Progenitor cell of endocrine pancreas (in vitro differentiated cells): Measurements from ENCODE around the gene DPYSL5. TPM values are rescaled to one million over a fixed set of nuclear protein-coding genes. Genes with fewer than 3 reads are reported as not detected.
"Not testable (repeated sequence)": the region's sequence is repeated elsewhere in the genome, so short reads cannot be mapped to it uniquely, and the experiment has no call there.

Experiments used
- DNase-seq: peaks from one replicate; pipeline ENCODE4 v3.0.0; 2021; ENCODE audit warnings: low spot score; ENCODE audit not compliant: unreplicated experiment
- H3K27ac Mint-ChIP-seq: 2 replicates; pipeline ENCODE4 v1.8.0; 2021; ENCODE audit warnings: mild to moderate bottlenecking, moderate library complexity, mixed read lengths
- H3K27me3 Mint-ChIP-seq: 2 replicates; pipeline ENCODE4 v1.8.0; 2021; ENCODE audit warnings: mixed read lengths
- H3K36me3 Mint-ChIP-seq: 2 replicates; pipeline ENCODE4 v1.8.0; 2022; ENCODE audit warnings: mixed read lengths; ENCODE audit not compliant: insufficient read depth
- H3K4me1 Mint-ChIP-seq: 2 replicates; pipeline ENCODE4 v1.8.0; 2021; ENCODE audit warnings: low read depth, mixed read lengths
- H3K4me3 Mint-ChIP-seq: 2 replicates; pipeline ENCODE4 v1.8.0; 2021; ENCODE audit warnings: low read depth, mild to moderate bottlenecking, moderate library complexity, mixed read lengths
- H3K9me3 Mint-ChIP-seq: 2 replicates; pipeline ENCODE4 v1.8.0; 2021; ENCODE audit warnings: low read depth, mixed read lengths
- total RNA-seq: library from RNA; stranded (reverse); gene quantifications from 2 replicates; pipeline ENCODE4 v1.2.1, GENCODE V29; 2021
- TF ChIP-seq, protein P1 (sequence below): fragments of 200-600 bp; sonication (generic); IDR thresholded peaks from one replicate; pipeline ENCODE4 v1.5.0; 2021; ENCODE audit warnings: antibody characterized with exemption, mild to moderate bottlenecking; ENCODE audit not compliant: unreplicated experiment

The DPYSL5 gene
- total RNA-seq, 1 donor from 2014 or later: 75.0 TPM

DNA sequence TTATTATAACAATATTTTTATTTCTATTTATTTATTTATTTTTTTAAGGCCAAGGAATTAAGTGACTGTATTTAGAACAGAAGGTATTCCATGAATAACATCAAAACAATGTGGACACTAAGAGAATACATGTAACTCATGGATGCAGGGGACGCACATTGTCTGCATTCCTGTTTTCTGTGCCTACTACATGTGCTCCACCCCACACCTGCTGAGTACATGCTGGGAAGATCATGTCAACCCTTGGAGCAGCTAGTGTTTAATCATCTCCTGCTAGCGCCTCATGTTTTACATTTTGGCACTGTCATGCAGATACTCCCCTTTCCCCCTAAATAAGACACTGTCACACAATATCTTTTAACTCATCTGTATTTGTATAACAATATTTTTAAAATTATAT is 29.3 kb downstream of the DPYSL5 start:
- Mint-ChIP-seq H3K9me3 (no peaks in the 10 kb centered on the region), H3K36me3 (peaks cover 1% of the 10 kb centered on the region), H3K4me1 (peaks cover 4% of the 10 kb centered on the region), H3K27me3 (no peaks in the 10 kb centered on the region), H3K27ac (no peak overlapping the region), H3K4me3 (no peak overlapping the region)
- TF ChIP-seq, protein P1, sequence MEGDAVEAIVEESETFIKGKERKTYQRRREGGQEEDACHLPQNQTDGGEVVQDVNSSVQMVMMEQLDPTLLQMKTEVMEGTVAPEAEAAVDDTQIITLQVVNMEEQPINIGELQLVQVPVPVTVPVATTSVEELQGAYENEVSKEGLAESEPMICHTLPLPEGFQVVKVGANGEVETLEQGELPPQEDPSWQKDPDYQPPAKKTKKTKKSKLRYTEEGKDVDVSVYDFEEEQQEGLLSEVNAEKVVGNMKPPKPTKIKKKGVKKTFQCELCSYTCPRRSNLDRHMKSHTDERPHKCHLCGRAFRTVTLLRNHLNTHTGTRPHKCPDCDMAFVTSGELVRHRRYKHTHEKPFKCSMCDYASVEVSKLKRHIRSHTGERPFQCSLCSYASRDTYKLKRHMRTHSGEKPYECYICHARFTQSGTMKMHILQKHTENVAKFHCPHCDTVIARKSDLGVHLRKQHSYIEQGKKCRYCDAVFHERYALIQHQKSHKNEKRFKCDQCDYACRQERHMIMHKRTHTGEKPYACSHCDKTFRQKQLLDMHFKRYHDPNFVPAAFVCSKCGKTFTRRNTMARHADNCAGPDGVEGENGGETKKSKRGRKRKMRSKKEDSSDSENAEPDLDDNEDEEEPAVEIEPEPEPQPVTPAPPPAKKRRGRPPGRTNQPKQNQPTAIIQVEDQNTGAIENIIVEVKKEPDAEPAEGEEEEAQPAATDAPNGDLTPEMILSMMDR: no peak
- no peak for DNase-seq

DNA sequence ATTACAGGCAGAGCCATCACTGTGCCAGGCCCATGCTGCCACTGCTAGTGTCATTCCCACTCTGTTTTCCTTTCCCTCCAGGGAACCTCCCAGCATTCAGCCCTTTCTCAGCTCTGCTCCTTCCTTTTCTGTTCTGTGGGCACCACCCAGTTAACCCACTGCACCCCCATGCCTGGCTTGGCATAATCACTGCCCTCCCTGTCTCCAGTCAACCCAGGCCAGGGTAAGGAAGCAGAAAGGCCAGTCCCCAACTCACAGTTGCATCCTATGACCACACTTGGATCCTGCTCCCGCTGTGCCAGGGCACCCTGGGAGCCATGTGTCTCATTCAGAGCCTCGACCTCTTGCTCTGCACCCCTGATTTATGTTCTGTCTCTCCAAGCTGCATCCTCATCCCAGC is 32.2 kb downstream of the DPYSL5 start:
- TF ChIP-seq, protein P1: no peak
- DNase-seq: no peak
- H3K27ac Mint-ChIP-seq: peak overlapping the region; percentile 46
- H3K9me3 Mint-ChIP-seq: no peaks in the 10 kb centered on the region
- peaks cover 1% of the 10 kb centered on the region for H3K36me3 Mint-ChIP-seq
- no peak overlapping the region for H3K4me3 Mint-ChIP-seq
- H3K4me1 Mint-ChIP-seq: peaks cover 4% of the 10 kb centered on the region
- no peaks in the 10 kb centered on the region for H3K27me3 Mint-ChIP-seq

DNA sequence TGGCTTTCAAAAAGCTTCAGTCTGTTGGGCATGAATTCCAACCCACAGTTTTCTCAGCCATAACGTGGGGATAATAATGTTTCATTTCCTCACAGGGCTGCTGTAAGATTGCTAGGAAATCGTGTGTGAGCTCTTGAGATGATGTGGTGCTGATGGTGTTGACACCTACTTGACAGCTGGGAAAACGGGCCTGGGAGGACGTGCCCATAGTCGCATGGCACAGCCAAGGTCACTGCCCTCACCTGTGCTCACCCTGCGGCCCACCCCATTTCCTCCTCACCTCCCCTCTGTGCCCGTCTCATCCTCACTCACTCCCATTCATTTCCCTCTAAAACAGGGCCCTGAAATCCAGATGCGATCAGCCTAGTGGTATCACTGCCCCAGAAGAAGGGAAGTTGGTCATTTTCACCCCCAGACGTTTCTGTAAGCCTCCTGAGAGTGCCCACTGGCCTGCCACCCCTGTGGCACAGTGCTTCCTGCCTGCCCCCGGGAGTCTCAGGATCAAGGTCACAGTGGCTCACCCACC is 33.0 kb downstream of the DPYSL5 start:
- Mint-ChIP-seq H3K27ac (no peak overlapping the region), H3K4me1 (peaks cover 4% of the 10 kb centered on the region), H3K9me3 (no peaks in the 10 kb centered on the region)

DNA sequence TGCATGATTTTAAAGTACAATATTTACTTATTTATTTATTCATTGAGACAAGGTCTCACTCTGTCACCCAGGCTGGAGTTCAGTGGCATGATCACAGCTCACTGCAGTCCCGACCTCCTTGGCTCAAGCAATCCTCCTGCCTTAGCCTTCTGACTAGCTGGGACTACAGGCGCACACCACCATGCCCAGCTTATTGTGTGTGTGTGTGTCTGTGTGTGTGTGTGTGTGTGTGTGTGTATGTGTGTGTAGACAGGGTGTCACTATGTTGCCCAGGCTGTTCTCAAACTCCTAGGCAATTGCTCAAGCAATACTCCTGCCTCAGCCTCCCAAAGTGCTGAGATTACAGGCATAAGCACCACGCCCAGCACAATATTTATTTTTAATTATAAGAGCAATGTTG is 34.3 kb downstream of the DPYSL5 start:
- H3K27ac Mint-ChIP-seq, H3K27me3 Mint-ChIP-seq, H3K4me1 Mint-ChIP-seq, H3K9me3 Mint-ChIP-seq, H3K4me3 Mint-ChIP-seq, DNase-seq, H3K36me3 Mint-ChIP-seq: not testable (repeated sequence)

More for the DNA sequence above, 33.0 kb downstream of the DPYSL5 start:
- TF ChIP-seq, protein P1: no peak
- Mint-ChIP-seq H3K27me3 (no peaks in the 10 kb centered on the region), H3K36me3 (peaks cover 1% of the 10 kb centered on the region), H3K4me3 (no peak overlapping the region)
- DNase-seq: no peak

DNA sequence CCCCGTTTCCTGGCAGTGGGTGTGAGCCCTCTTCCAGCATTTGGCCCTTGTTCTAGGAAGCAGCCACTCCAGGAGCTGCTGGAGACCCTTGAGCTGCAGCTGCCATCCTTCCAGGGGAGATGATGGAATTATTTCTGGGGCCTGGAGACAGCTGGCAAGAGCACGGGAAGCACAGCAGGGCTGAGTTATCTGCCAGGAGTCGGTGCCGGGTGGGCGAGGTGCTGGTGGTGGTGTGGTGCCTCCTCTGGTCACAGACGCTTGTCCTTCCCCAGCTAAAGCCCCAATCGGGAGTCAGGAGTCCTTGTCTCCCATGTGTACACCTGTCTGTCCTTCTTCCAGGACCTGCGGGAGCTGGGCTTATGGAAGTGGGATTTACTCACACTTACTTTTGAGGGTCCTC is 36.0 kb downstream of the DPYSL5 start:
- Mint-ChIP-seq H3K27me3 (no peaks in the 10 kb centered on the region), H3K36me3 (no peaks in the 10 kb centered on the region), H3K4me3 (no peak overlapping the region), H3K4me1 (peaks cover 1% of the 10 kb centered on the region), H3K27ac (no peak overlapping the region), H3K9me3 (no peaks in the 10 kb centered on the region)
- DNase-seq: no peak
- TF ChIP-seq, protein P1: no peak

DNA sequence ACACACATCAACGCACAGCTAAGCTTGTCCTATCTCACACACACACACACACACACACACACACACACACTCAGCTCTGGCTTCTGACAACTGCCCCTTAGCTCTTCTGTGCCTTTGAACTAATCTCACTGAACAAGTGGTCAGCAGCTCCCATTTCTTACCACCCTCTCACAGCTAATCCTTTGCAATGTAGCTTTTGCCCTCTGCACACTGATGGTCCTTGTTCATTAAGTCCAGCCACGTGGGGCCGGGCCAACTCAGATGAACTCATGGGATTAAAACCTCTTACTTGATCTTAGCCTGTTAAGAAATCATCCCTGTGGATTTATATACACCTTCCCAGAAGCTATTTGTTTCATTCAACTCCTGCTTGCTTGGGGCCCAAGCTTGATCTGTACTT is 36.6 kb downstream of the DPYSL5 start:
- TF ChIP-seq, protein P1: no peak
- no peak overlapping the region for H3K27ac Mint-ChIP-seq
- DNase-seq: no peak
- H3K27me3 Mint-ChIP-seq: no peaks in the 10 kb centered on the region
- no peaks in the 10 kb centered on the region for H3K4me1 Mint-ChIP-seq
- no peaks in the 10 kb centered on the region for H3K36me3 Mint-ChIP-seq
- no peaks in the 10 kb centered on the region for H3K9me3 Mint-ChIP-seq
- no peak overlapping the region for H3K4me3 Mint-ChIP-seq
